GM23338 (cell line): ENCODE data around the gene ST6GALNAC6. TPM values are rescaled to one million over a fixed set of nuclear protein-coding genes. Genes with fewer than 3 reads are reported as not detected.

ENCODE experiments used
- ATAC-seq: fragments of 200-7000 bp; cut with Tn5 transposase; 3 replicates; pipeline ENCODE4 v1.9.1; 2020
- DNase-seq: peaks from one replicate; pipeline ENCODE4 v3.0.0-alpha.2; 2015; ENCODE audit warnings: low spot score
- H2AFZ ChIP-seq: fragments of 200-600 bp; sonication (generic); 2 replicates; pipeline ENCODE4 v1.8.0; 2016; ENCODE audit warnings: antibody characterized with exemption, mild to moderate bottlenecking, moderate library complexity
- H3F3A ChIP-seq: fragments of 200-600 bp; sonication (generic); replicated peaks from 2 replicates; pipeline ENCODE4 v1.8.0; 2017; ENCODE audit warnings: antibody characterized with exemption, mixed run types, low read depth
- H3K27ac ChIP-seq: fragments of 200-600 bp; sonication (generic); 2 replicates; pipeline ENCODE4 v1.6.1; 2016; ENCODE audit warnings: low read depth
- H3K27me3 ChIP-seq: fragments of 200-600 bp; sonication (generic); 2 replicates; pipeline ENCODE4 v1.8.0; 2016; ENCODE audit warnings: mild to moderate bottlenecking, mixed run types, moderate library complexity; ENCODE audit not compliant: insufficient read depth
- H3K36me3 ChIP-seq: fragments of 200-600 bp; sonication (generic); 2 replicates; pipeline ENCODE4 v1.8.0; 2016; ENCODE audit warnings: mild to moderate bottlenecking; ENCODE audit not compliant: insufficient read depth
- H3K4me1 ChIP-seq: fragments of 200-600 bp; sonication (generic); 2 replicates; pipeline ENCODE4 v1.8.0; 2016; ENCODE audit warnings: mild to moderate bottlenecking, moderate library complexity; ENCODE audit not compliant: insufficient read depth
- H3K4me2 ChIP-seq: fragments of 200-600 bp; sonication (generic); 2 replicates; pipeline ENCODE4 v1.7.1; 2017; ENCODE audit warnings: mixed run types
- H3K4me3 ChIP-seq: fragments of 200-600 bp; sonication (generic); 2 replicates; pipeline ENCODE4 v1.6.1; 2016; ENCODE audit warnings: mixed run types
- H3K79me2 ChIP-seq: fragments of 200-600 bp; sonication (generic); replicated peaks from 2 replicates; pipeline ENCODE4 v1.8.0; 2017; ENCODE audit warnings: mild to moderate bottlenecking; ENCODE audit not compliant: insufficient read depth
- H3K9me2 ChIP-seq: fragments of 200-600 bp; sonication (generic); 2 replicates; pipeline ENCODE4 v1.8.0; 2017; ENCODE audit not compliant: insufficient read depth
- H4K20me1 ChIP-seq: fragments of 200-600 bp; sonication (generic); replicated peaks from 2 replicates; pipeline ENCODE4 v1.8.0; 2017; ENCODE audit warnings: mild to moderate bottlenecking; ENCODE audit not compliant: insufficient read depth
- H3K27ac Mint-ChIP-seq: 2 replicates; pipeline ENCODE4 v1.8.0; 2020; ENCODE audit warnings: inconsistent platforms, mild to moderate bottlenecking, moderate library complexity, mixed read lengths
- H3K27me3 Mint-ChIP-seq: 3 replicates; pipeline ENCODE4 v1.8.0; 2022; ENCODE audit warnings: low read depth, mild to moderate bottlenecking, moderate library complexity, mixed read lengths, inconsistent platforms; ENCODE audit not compliant: insufficient read depth, poor library complexity
- H3K36me3 Mint-ChIP-seq: 3 replicates; pipeline ENCODE4 v1.8.0; 2021; ENCODE audit warnings: low read depth, mild to moderate bottlenecking, inconsistent platforms, moderate library complexity, mixed read lengths
- H3K4me1 Mint-ChIP-seq: 3 replicates; pipeline ENCODE4 v1.8.0; 2020; ENCODE audit warnings: mild to moderate bottlenecking, inconsistent platforms, mixed read lengths
- H3K4me3 Mint-ChIP-seq: 3 replicates; pipeline ENCODE4 v1.8.0; 2021; ENCODE audit warnings: moderate library complexity, mild to moderate bottlenecking, inconsistent platforms, mixed read lengths
- H3K9me3 Mint-ChIP-seq: 3 replicates; pipeline ENCODE4 v1.8.0; 2020; ENCODE audit warnings: moderate library complexity, mild to moderate bottlenecking, inconsistent platforms, mixed read lengths
- ETS1 ChIP-seq: IDR thresholded peaks from 2 replicates; pipeline ENCODE4 v1.6.1; 2016; ENCODE audit warnings: antibody characterized with exemption
- EZH2phosphoT487 ChIP-seq: fragments of 200-600 bp; sonication (generic); IDR thresholded peaks from one replicate; pipeline ENCODE4 v1.8.1; 2018; ENCODE audit warnings: antibody characterized with exemption; ENCODE audit not compliant: unreplicated experiment
- NANOG ChIP-seq: IDR thresholded peaks from 2 replicates; pipeline ENCODE4 v1.6.1; 2016; ENCODE audit warnings: antibody characterized with exemption, borderline replicate concordance
- POLR2AphosphoS5 ChIP-seq: IDR thresholded peaks from 2 replicates; pipeline ENCODE4 v1.6.1; 2016; ENCODE audit warnings: antibody characterized with exemption, low read depth
- REST ChIP-seq: IDR thresholded peaks from one replicate; pipeline ENCODE4 v1.6.1; 2018; ENCODE audit warnings: antibody characterized with exemption; ENCODE audit not compliant: unreplicated experiment
- STAT1 ChIP-seq: IDR thresholded peaks from one replicate; pipeline ENCODE4 v1.6.1; 2016; ENCODE audit warnings: antibody characterized with exemption; ENCODE audit not compliant: unreplicated experiment
- ZNF114 ChIP-seq: fragments of 250-450 bp; sonication (Bioruptor Pico); IDR thresholded peaks from 2 replicates; pipeline ENCODE4 v1.5.0; 2020; ENCODE audit warnings: mild to moderate bottlenecking, moderate library complexity
- ZNF331 ChIP-seq: fragments of 250-450 bp; sonication (Bioruptor Pico); IDR thresholded peaks from 2 replicates; pipeline ENCODE4 v1.5.0; 2020; ENCODE audit warnings: low read depth, mild to moderate bottlenecking, moderate library complexity
- ZNF462 ChIP-seq: fragments of 250-450 bp; sonication (Bioruptor Pico); IDR thresholded peaks from 2 replicates; pipeline ENCODE4 v1.5.0; 2020; ENCODE audit warnings: mild to moderate bottlenecking, moderate library complexity
- polyA plus RNA-seq: library from polyadenylated mRNA; unstranded; fragments of >200 nt; fragmentation: Nextera tagmentation; extraction: Ambion mirVana; gene quantifications from 2 replicates; pipeline ENCODE4 v1.2.1, GENCODE V29; 2016
- total RNA-seq: library from RNA; depleted of rRNA; stranded (reverse); fragments of >200 nt; shearing (Covaris generic); gene quantifications from 2 replicates; pipeline ENCODE4 v1.2.3, GENCODE V29; 2014

Gene ST6GALNAC6
- total and polyA plus RNA-seq, 2 experiments from 2014 or later: 20.7 to 39.2 TPM

GRCh38 chr9:127886401-127886972 is 12.9 kb downstream of the ST6GALNAC6 start (continued):
- no peak for TF ChIP-seq ZNF462 (CRISPR knock-in tag)

- Mint-ChIP-seq H3K4me3 (no peak overlapping the region), H3K27ac (no peak overlapping the region), H3K4me1 (peaks cover 21% of the 10 kb centered on the region), H3K9me3 (no peaks in the 10 kb centered on the region), H3K27me3 (peaks cover 24% of the 10 kb centered on the region), H3K36me3 (peaks cover 23% of the 10 kb centered on the region)
- no peaks in the 10 kb centered on the region for H3K27me3 ChIP-seq
- H3K36me3 ChIP-seq: peaks cover 7% of the 10 kb centered on the region
- ATAC-seq: no peak
- no peak overlapping the region for H2AFZ ChIP-seq
- H3K79me2 ChIP-seq: no peaks in the 10 kb centered on the region
- H3K4me3 ChIP-seq: no peak overlapping the region
- DNase-seq: no peak
- H3K9me2 ChIP-seq: no peaks in the 10 kb centered on the region
- H3K4me1 ChIP-seq: no peaks in the 10 kb centered on the region
- peak overlapping the region; percentile 55; the same call in 1 of the 2 replicates for H3K27ac ChIP-seq
- H4K20me1 ChIP-seq: peaks cover 4% of the 10 kb centered on the region
- H3F3A ChIP-seq: 0 out of 2 replicates have a peak, but pooled peaks cover 6% of the 10 kb centered on the region
- no peak overlapping the region for H3K4me2 ChIP-seq
- TF ChIP-seq STAT1 (no peak), ZNF114 (no peak), NANOG (no peak), ETS1 (no peak), ZNF331 (no peak), EZH2phosphoT487 (no peak), POLR2AphosphoS5 (no peak), REST (no peak)
Observed at GRCh38 chr9:127885508-127886281, 13.7 kb downstream of the ST6GALNAC6 start.
